Psoas muscle (tissue), 8 donors: ENCODE data around the gene CIROP. TPM values are rescaled to one million over a fixed set of nuclear protein-coding genes. Genes with fewer than 3 reads are reported as not detected.

Source experiments
- ATAC-seq, 4 donors: fragments of 200-7000 bp; cut with Tn5 transposase; one replicate each; pipeline ENCODE4 v1.9.1; 2020; ENCODE audit warnings: moderate library complexity in 3 of 4, mild to moderate bottlenecking in 2 of 4
- DNase-seq, 2 donors: peaks; one replicate each; pipeline ENCODE4 v3.0.0-alpha.2; 2020
- H3K27ac ChIP-seq: fragments of 200-600 bp; one replicate; pipeline ENCODE4 v1.8.0; 2022
- H3K27me3 ChIP-seq, 3 donors: fragments of 200-600 bp in 1 of 3; one replicate each; pipeline versions ENCODE4 v1.6.1 to v1.8.0; 2013 to 2022; ENCODE audit warnings: low read length in 2 of 3, mild to moderate bottlenecking in 2 of 3, moderate library complexity in 1 of 3; ENCODE audit not compliant: insufficient read depth in 3 of 3
- H3K36me3 ChIP-seq, 2 donors: fragments of 200-600 bp in 1 of 2; one replicate each; pipeline versions ENCODE4 v1.6.1 to v1.8.0; 2013 to 2022; ENCODE audit warnings: low read depth in 1 of 2, mild to moderate bottlenecking in 1 of 2, moderate library complexity in 1 of 2; ENCODE audit not compliant: insufficient read depth in 1 of 2
- H3K4me1 ChIP-seq: fragments of 200-600 bp; one replicate; pipeline ENCODE4 v1.8.0; 2022
- H3K4me3 ChIP-seq: fragments of 200-600 bp; one replicate; pipeline ENCODE4 v1.8.0; 2022; ENCODE audit warnings: mild to moderate bottlenecking
- H3K9me3 ChIP-seq: fragments of 200-600 bp; one replicate; pipeline ENCODE4 v1.8.0; 2022
- CTCF ChIP-seq: fragments of 200-600 bp; IDR thresholded peaks from one replicate; pipeline ENCODE4 v1.8.0; 2022; ENCODE audit warnings: antibody characterized with exemption
- WGBS, 3 donors: extraction: QIAGEN DNeasy Blood & Tissue Kit; methylation state at CpG; one replicate each; pipeline versions ENCODE4 v1.1.6 to v1.1.7; 2013; 5-methylcytosine and 5-hydroxymethylcytosine counted together
- intact Hi-C, 2 donors: fragments of 100-400 bp; cut with DNase I; formaldehyde crosslinking; loops; one replicate each; pipeline versions ENCODE4 v1.11.0 to v1.14.2; 2022
- polyA plus RNA-seq, 3 donors: library from polyadenylated mRNA; stranded (reverse); fragments of 200-250 nt; gene quantifications; one replicate each; pipeline ENCODE4 v1.2.3, GENCODE V29; 2013
- total RNA-seq, 4 donors: library from RNA; stranded (reverse); fragmentation: NEBNext Ultra II Directional in 2 of 4; extraction: Animal tissue kit (Norgen Biotek cat#: 25700) in 2 of 4; gene quantifications; one replicate each; pipeline versions ENCODE4 v1.2.1 to v1.2.4, GENCODE V29; 2021 to 2023
- donor health status: healthy with polysubstance abuse.
- donor health status: DM: no; HTN: no; CAD: no; lungs with moderate emphysema.
- donor health status: Bipolar disorder and iron deficiency.
- donor health status: healthy.
- donor health status: DM: yes; HTN: yes; CAD: no.
- donor health status: DM: no; HTN: no; CAD: no.
- donor health status: DM: no; HTN: no; CAD: no.
- donor health status: DM: yes; HTN: yes; CAD: no.

CIROP gene
- total and polyA plus RNA-seq, 7 donors: 0.03 TPM; not detected in 6

- DNase-seq: no peak
- 87 to 92% (median 89%) methylated on average over 2 of the region's 2 CpGs for WGBS, 3 donors
- Histone ChIP-seq H3K27me3 (no peaks in the 10 kb centered on the region), H3K4me3 (no peak overlapping the region), H3K27ac (peak overlapping the region; percentile 78), H3K9me3 (no peaks in the 10 kb centered on the region), H3K36me3 (peaks cover 27 to 100% of the 10 kb centered on the region in 2 donors), H3K4me1 (peaks cover 30% of the 10 kb centered on the region)
- intact Hi-C loops: no loop called here
- no peak for ATAC-seq
- no peak for TF ChIP-seq CTCF
These were observed 25.1 kb downstream of the CIROP start for GRCh38 chr14:23079716-23080115.

- Histone ChIP-seq H3K4me1 (peaks cover 30% of the 10 kb centered on the region), H3K27ac (peak overlapping the region; percentile 78), H3K27me3 (no peaks in the 10 kb centered on the region), H3K9me3 (no peaks in the 10 kb centered on the region), H3K4me3 (no peak overlapping the region), H3K36me3 (peaks cover 27 to 100% of the 10 kb centered on the region in 2 donors)
- TF ChIP-seq CTCF: no peak
- ATAC-seq (peak; percentile 95 to 98 (median 98)), DNase-seq (peak; percentile 78 to 85)
- 14 to 39% (median 27%) methylated on average over 2 of the region's 2 CpGs for WGBS, 3 donors
- intact Hi-C loops: no loop called here
These were observed 26.1 kb downstream of the CIROP start for GRCh38 chr14:23078692-23079116.

DNA sequence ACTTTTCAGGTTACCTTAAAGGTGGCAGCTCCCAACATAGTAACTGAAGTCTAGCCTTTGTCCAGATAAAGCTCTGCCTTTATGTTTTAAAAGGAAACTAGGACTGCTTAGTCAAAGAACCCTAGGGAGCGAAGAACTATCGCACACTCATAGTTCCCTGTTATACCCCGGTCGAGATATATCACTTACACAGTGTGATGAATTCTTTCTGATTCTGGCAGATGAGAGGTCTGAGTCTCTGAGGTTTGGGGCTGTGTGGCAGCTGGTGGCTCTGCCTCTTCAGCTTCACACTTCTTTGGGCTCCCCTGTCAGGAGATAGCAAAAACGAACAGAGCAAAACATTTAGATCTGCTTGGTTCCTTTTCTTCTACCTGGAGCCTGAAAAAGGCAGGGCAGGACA is 26.8 kb downstream of the CIROP start:
- WGBS, 3 donors: 85 to 88% (median 86%) methylated on average over 5 of the region's 5 CpGs
- intact Hi-C loops: no loop called here
- Histone ChIP-seq H3K27me3 (no peaks in the 10 kb centered on the region), H3K4me3 (no peak overlapping the region), H3K27ac (peak overlapping the region; percentile 72), H3K36me3 (peaks cover 27 to 100% of the 10 kb centered on the region in 2 donors), H3K9me3 (no peaks in the 10 kb centered on the region), H3K4me1 (peaks cover 30% of the 10 kb centered on the region)
- no peak for DNase-seq
- no peak for ATAC-seq
- no peak for TF ChIP-seq CTCF

DNA sequence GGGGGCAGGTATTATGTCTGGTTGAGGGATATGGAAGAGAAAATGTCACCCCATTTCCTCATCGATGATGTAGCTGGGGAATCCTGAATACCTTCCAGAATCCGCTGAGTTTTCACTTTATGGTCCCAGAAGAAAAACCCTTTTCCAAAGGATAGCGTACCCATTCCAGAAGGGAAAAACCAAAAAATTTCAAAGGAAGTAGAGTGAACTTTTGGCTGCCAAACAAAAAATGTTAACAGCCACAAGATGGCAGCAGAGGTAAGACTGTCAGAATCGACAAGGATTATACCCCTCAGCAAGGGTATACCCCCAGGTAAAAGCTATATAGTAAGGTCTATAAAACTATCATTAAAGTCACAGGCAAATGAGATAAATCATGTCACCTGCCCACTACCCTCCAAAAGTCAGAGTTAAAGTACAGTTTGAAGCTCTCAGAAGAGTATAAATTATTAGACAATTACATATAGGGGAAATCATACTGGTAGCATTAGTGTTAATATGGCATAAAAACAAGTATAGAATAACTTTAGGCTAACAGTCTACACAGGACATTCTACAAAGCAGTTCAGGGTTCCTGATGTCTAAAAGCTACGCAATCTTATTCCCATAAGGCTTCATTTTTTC is 27.9 kb downstream of the CIROP start:
- Histone ChIP-seq H3K27me3 (no peaks in the 10 kb centered on the region), H3K27ac (peak overlapping the region; percentile 72), H3K4me1 (peaks cover 40% of the 10 kb centered on the region), H3K4me3 (no peak overlapping the region), H3K9me3 (no peaks in the 10 kb centered on the region), H3K36me3 (peaks cover 32 to 99% of the 10 kb centered on the region in 2 donors)
- intact Hi-C loops: no loop called here
- no peak for DNase-seq
- ATAC-seq: peak in 1 of 4 donors; percentile 53
- TF ChIP-seq CTCF: peak; percentile 66
- 60 to 62% (median 62%) methylated on average over 5 of the region's 5 CpGs for WGBS, 3 donors

DNA sequence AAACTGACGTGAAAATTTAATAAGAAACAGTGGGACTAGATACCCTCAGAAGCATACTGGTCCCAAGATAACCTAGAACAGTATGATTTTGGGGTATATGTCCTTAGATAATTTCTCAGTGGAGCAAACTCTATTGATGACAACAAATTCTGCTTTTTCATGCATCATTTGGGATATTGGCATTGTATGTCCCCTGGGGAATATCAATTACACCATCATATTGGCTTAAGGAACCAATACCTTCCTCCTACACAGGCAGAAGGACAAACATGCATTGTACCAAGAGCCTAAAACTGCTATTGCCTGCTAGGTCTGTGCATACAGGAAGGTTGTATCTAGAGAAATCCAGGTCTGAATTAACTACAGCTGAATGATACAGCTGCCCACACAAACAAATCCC is 29.9 kb downstream of the CIROP start:
- no peaks in the 10 kb centered on the region for H3K9me3 ChIP-seq
- H3K27ac ChIP-seq: no peak overlapping the region
- intact Hi-C loops: no loop called here
- no peak for ATAC-seq
- peaks cover 26 to 79% of the 10 kb centered on the region in 2 donors for H3K36me3 ChIP-seq
- H3K4me3 ChIP-seq: no peak overlapping the region
- no peak for DNase-seq
- WGBS, 3 donors: 92 to 95% (median 94%) methylated on average over 1 of the region's 1 CpG
- H3K27me3 ChIP-seq: no peaks in the 10 kb centered on the region
- peaks cover 51% of the 10 kb centered on the region for H3K4me1 ChIP-seq
- TF ChIP-seq CTCF: no peak
